GM12878 (cell line): Measurements from ENCODE around the gene SLC25A30. TPM values are rescaled to one million over a fixed set of nuclear protein-coding genes. Genes with fewer than 3 reads are reported as not detected.
A peak's percentile ranks its signal among the peaks of the same experiment; 100 is the strongest.

Experiments
- ATAC-seq: fragments of 200-7000 bp; cut with Tn5 transposase; 3 replicates; pipeline ENCODE4 v1.9.1; 2020; ENCODE audit warnings: mild to moderate bottlenecking, moderate library complexity
- BruUV-seq: library from RNA; stranded (reverse); fragments of 400-500 nt; replicated peaks from 2 replicates; lab custom pipeline; 2021; lab: Mats Ljungman, UMichigan
- CTCF ChIA-PET: fragments of 300-600 bp; sonication (Branson Sonifier 250); formaldehyde crosslinking; extraction: SDS; loops from one replicate; lab custom pipeline; 2021; ENCODE audit warnings: inconsistent platforms; lab: Yijun Ruan, JAX
- POLR2A ChIA-PET: fragments of 350-600 bp; formaldehyde crosslinking; extraction: SDS; loops from one replicate; lab custom pipeline; 2021; ENCODE audit warnings: inconsistent platforms; lab: Charles Lee
- RAD21 ChIA-PET: fragments of 300-600 bp; sonication (Branson Sonifier 250); formaldehyde crosslinking; loops from one replicate; lab custom pipeline; 2023; ENCODE audit warnings: antibody characterized with exemption; ENCODE audit not compliant: unreplicated experiment; lab: Charles Lee
- SMC1A ChIA-PET: fragments of 300-600 bp; sonication (Branson Sonifier 250); formaldehyde crosslinking; loops from one replicate; lab custom pipeline; 2023; ENCODE audit not compliant: unreplicated experiment, uncharacterized antibody; lab: Charles Lee
- DNase-seq: peaks from one replicate; pipeline ENCODE4 v3.0.0-alpha.2; 2011; ENCODE audit warnings: low read depth, low spot score
- FAIRE-seq: peaks from 3 replicates; lab custom pipeline; 2011; peaks lifted over from hg19 to GRCh38; lab: Jason Lieb, UNC
- H2AFZ ChIP-seq: 2 replicates; pipeline ENCODE4 v1.6.0; 2011; ENCODE audit warnings: low read depth, low read length, control low read depth; ENCODE audit not compliant: control insufficient read depth
- H3K27ac ChIP-seq: 2 replicates; pipeline ENCODE4 v1.5.1; 2011; ENCODE audit warnings: control low read depth; ENCODE audit not compliant: control insufficient read depth, insufficient read depth
- H3K27me3 ChIP-seq, 2 experiments: replicated peaks in 1 of 2; 2 replicates each; pipeline versions ENCODE4 v1.6.0 to v1.6.1; 2011; ENCODE audit warnings: low read length in 1 of 2; ENCODE audit not compliant: control insufficient read depth in 2 of 2, insufficient read depth in 2 of 2
- H3K36me3 ChIP-seq, 2 experiments: 2 replicates each; pipeline ENCODE4 v1.5.1; 2011; ENCODE audit warnings: low read length in 1 of 2; ENCODE audit not compliant: control insufficient read depth in 2 of 2, insufficient read depth in 2 of 2
- H3K4me1 ChIP-seq: 2 replicates; pipeline ENCODE4 v1.6.1; 2011; ENCODE audit warnings: mild to moderate bottlenecking, low read length, moderate library complexity, mixed read lengths; ENCODE audit not compliant: control insufficient read depth, insufficient read depth
- H3K4me2 ChIP-seq: 2 replicates; pipeline ENCODE4 v1.6.0; 2011; ENCODE audit warnings: control low read depth; ENCODE audit not compliant: control insufficient read depth, insufficient read depth
- H3K4me3 ChIP-seq: fragments of 200-600 bp; sonication (generic); 2 replicates; pipeline ENCODE4 v1.5.1; 2016
- H3K79me2 ChIP-seq: 2 replicates; pipeline ENCODE4 v1.6.0; 2011; ENCODE audit warnings: low read length; ENCODE audit not compliant: control insufficient read depth, insufficient read depth
- H3K9ac ChIP-seq: 2 replicates; pipeline ENCODE4 v1.8.0; 2011; ENCODE audit warnings: low read length, control low read depth, mixed read lengths; ENCODE audit not compliant: control insufficient read depth, insufficient read depth
- H3K9me3 ChIP-seq: replicated peaks from 3 replicates; pipeline ENCODE4 v1.5.1; 2011; ENCODE audit warnings: mild to moderate bottlenecking, low read length; ENCODE audit not compliant: control insufficient read depth, insufficient read depth
- H4K20me1 ChIP-seq: 2 replicates; pipeline ENCODE4 v1.6.0; 2011; ENCODE audit not compliant: control insufficient read depth, insufficient read depth
- CHD2 ChIP-seq: IDR thresholded peaks from 2 replicates; pipeline ENCODE4 v1.6.1; 2011; ENCODE audit warnings: low read depth, low read length, improper control_type of control experiment, borderline replicate concordance
- EED ChIP-seq: sonication (generic); IDR thresholded peaks from 2 replicates; pipeline ENCODE4 v1.6.1; 2016; ENCODE audit warnings: antibody characterized with exemption, low read depth
- FOXK2 ChIP-seq: fragments of 450-650 bp; IDR thresholded peaks from 2 replicates; pipeline ENCODE4 v1.6.1; 2017; ENCODE audit warnings: mild to moderate bottlenecking, moderate library complexity
- IKZF1 ChIP-seq: fragments of 450-650 bp; conservative IDR thresholded peaks from 2 replicates; pipeline ENCODE4 v1.6.1; 2017; ENCODE audit warnings: antibody characterized with exemption, mild to moderate bottlenecking
- JUNB ChIP-seq: IDR thresholded peaks from 2 replicates; pipeline ENCODE4 v1.6.1; 2016; ENCODE audit warnings: antibody characterized with exemption, mild to moderate bottlenecking
- POLR2AphosphoS5 ChIP-seq: IDR thresholded peaks from 2 replicates; pipeline ENCODE4 v1.6.1; 2011; ENCODE audit warnings: mild to moderate bottlenecking, low read length, inconsistent platforms
- RBBP5 ChIP-seq: fragments of 200-600 bp; sonication (generic); conservative IDR thresholded peaks from 2 replicates; pipeline ENCODE4 v1.6.1; 2016
- SKIL ChIP-seq: fragments of 450-650 bp; IDR thresholded peaks from 2 replicates; pipeline ENCODE4 v1.6.1; 2017; ENCODE audit warnings: mild to moderate bottlenecking, low read depth, inconsistent platforms; ENCODE audit not compliant: poor library complexity, severe bottlenecking
- SMARCA5 ChIP-seq: fragments of 450-650 bp; IDR thresholded peaks from 2 replicates; pipeline ENCODE4 v1.6.1; 2017; ENCODE audit warnings: mild to moderate bottlenecking
- ZBTB40 ChIP-seq: fragments of 450-650 bp; IDR thresholded peaks from 2 replicates; pipeline ENCODE4 v1.6.1; 2016; ENCODE audit warnings: mild to moderate bottlenecking, moderate library complexity, borderline replicate concordance
- WGBS: methylation state at CpG from one replicate; pipeline ENCODE4 v1.1.6; 2016; ENCODE audit warnings: low lambda C conversion rate; ENCODE audit not compliant: insufficient replicate concordance, insufficient coverage; ENCODE audit errors: missing lambda C conversion rate; 5-methylcytosine and 5-hydroxymethylcytosine counted together
- in situ Hi-C: fragments of 300-500 bp; cut with MboI; formaldehyde crosslinking; loops from 9 replicates; pipeline ENCODE4 v1.14.3; 2018; ENCODE audit warnings: mixed read lengths
- intact Hi-C: fragments of 100-400 bp; cut with micrococcal nuclease; formaldehyde crosslinking; loops from one replicate; pipeline ENCODE4 v1.14.2; 2022; ENCODE audit not compliant: unreplicated experiment
- polyA plus RNA-seq, 11 experiments: library from polyadenylated mRNA; depleted of rRNA in 4 of 11; unstranded in 6 of 11; stranded (reverse) in 5 of 11; fragments of >200 nt; fragmentation: Nextera tagmentation in 4 of 11; fragmentation: Illumina TruSeq in 1 of 11; extraction: Ambion mirVana in 4 of 11; extraction: Trizol in 1 of 11; gene quantifications; 1 replicate in 1 of 11; 2 replicates in 10 of 11; pipeline versions ENCODE4 v1.2.1 to v1.2.3, GENCODE V29; 2011 to 2016; ENCODE audit warnings: inconsistent platforms in 2 of 11, missing spikeins in 2 of 11, low read depth in 1 of 11
- total RNA-seq, 4 experiments: library from RNA; depleted of rRNA in 3 of 4; stranded (reverse); fragments of >200 nt in 3 of 4; fragmentation: Illumina TruSeq in 1 of 4; extraction: Trizol in 1 of 4; gene quantifications; 2 replicates each; pipeline versions ENCODE4 v1.2.1 to v1.2.3, GENCODE V29; 2013 to 2021
- TF ChIP-seq, protein P1 (sequence below): IDR thresholded peaks from 2 replicates; pipeline ENCODE4 v1.6.1; 2011; ENCODE audit warnings: low read depth, mild to moderate bottlenecking, low read length, moderate library complexity, borderline replicate concordance; ENCODE audit errors: extremely low read depth
- TF ChIP-seq, protein P2 (sequence below): fragments of 450-650 bp; IDR thresholded peaks from 2 replicates; pipeline ENCODE4 v1.6.1; 2017; ENCODE audit warnings: borderline replicate concordance
- TF ChIP-seq, protein P3 (sequence below), 3 experiments: IDR thresholded peaks in 2 of 3; conservative IDR thresholded peaks in 1 of 3; 2 replicates each; pipeline ENCODE4 v1.5.1; 2011; ENCODE audit warnings: low read depth in 3 of 3, low read length in 3 of 3, mild to moderate bottlenecking in 3 of 3, control low read depth in 2 of 3, moderate library complexity in 2 of 3, inconsistent platforms in 1 of 3, mixed read lengths in 1 of 3; ENCODE audit not compliant: control insufficient read depth in 2 of 3, insufficient read depth in 1 of 3; ENCODE audit errors: extremely low read depth in 1 of 3

SLC25A30 gene
- total and polyA plus RNA-seq, 10 of the 15 experiments (the other 5 are each of a cell fraction or from before 2014, with no cell fraction given) = 2.4 to 18.0 (median 8.9) TPM

DNA sequence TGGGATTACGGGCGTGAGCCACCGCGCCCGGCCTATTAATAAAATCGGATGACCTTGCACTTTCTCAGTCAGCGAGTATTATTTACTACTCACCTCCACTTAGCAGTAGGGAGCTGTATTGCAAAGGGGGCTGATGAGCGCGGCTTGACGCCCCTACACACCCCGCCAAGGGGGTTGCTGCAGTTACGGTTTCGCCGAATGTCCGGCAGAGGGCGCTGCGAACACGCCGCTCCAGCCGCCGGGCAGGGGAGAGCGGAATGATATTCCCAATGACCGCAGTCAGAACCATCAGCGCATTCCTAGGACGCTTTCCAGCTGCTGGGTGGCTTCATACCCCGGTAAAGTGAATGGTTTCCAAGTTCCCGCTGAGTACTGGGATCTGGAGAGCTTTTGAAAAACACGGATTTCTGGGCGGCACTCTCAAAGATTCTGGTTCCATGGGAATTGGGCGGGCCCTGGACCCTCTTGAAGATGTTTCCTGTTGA is 47.2 kb downstream of the SLC25A30 start:
- Histone ChIP-seq H3K27ac (no peak overlapping the region), H3K4me2 (no peak overlapping the region), H3K79me2 (no peaks in the 10 kb centered on the region), H2AFZ (no peak overlapping the region), H3K4me1 (peaks cover 8% of the 10 kb centered on the region), H3K9me3 (no peaks in the 10 kb centered on the region), H3K36me3 (no peaks in the 10 kb centered on the region), H3K27me3 (no peaks in the 10 kb centered on the region), H4K20me1 (no peaks in the 10 kb centered on the region), H3K9ac (no peak overlapping the region), H3K4me3 (no peak overlapping the region)
- RAD21 ChIA-PET = interaction anchor here (1.6 to 1.7 kb wide), 2 partner anchors 23 to 119 kb away, joined by 4 to 5 read pairs; no protein-coding TSS in a partner anchor
- WGBS = 32% methylated on average over 30 of the region's 30 CpGs
- intact Hi-C loops (loop anchor here (2.0 to 5.0 kb wide), 2 partner anchors 101 to 120 kb away; no protein-coding TSS in a partner anchor), in situ Hi-C loops (no loop called here)
- ATAC-seq (peak; percentile 61), DNase-seq (no peak), FAIRE-seq (no peak)
- SMC1A ChIA-PET = interaction anchor here (0.6 to 2.2 kb wide), 10 partner anchors 24 to 667 kb away, joined by 3 to 10 read pairs (median 3); no protein-coding TSS in a partner anchor
- CTCF ChIA-PET = interaction anchor here (0.6 to 6.9 kb wide), 42 partner anchors 14 to 324 kb away, joined by 3 to 70 read pairs (median 4); partner anchors contain the start of genes COG3, SLC25A30 and TPT1
- POLR2A ChIA-PET = interaction anchor here (0.5 to 0.8 kb wide), 2 partner anchors 47 to 121 kb away, joined by 3 to 4 read pairs; partner anchors contain the start of gene SLC25A30
- BruUV-seq = no TSS peak
- TF ChIP-seq SKIL (no peak), EED (peak; percentile 43; the same call in 1 of the 2 replicates), FOXK2 (no peak), JUNB (no peak), ZBTB40 (no peak), IKZF1 (peak; percentile 52; the same call in 1 of the 2 replicates), RBBP5 (no peak), SMARCA5 (0 out of 2 replicates have a peak, but pooled peaks have one; percentile 27), CHD2 (no peak), POLR2AphosphoS5 (no peak)
- TF ChIP-seq, protein P1, sequence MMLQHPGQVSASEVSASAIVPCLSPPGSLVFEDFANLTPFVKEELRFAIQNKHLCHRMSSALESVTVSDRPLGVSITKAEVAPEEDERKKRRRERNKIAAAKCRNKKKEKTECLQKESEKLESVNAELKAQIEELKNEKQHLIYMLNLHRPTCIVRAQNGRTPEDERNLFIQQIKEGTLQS = no peak
- TF ChIP-seq, protein P2, sequence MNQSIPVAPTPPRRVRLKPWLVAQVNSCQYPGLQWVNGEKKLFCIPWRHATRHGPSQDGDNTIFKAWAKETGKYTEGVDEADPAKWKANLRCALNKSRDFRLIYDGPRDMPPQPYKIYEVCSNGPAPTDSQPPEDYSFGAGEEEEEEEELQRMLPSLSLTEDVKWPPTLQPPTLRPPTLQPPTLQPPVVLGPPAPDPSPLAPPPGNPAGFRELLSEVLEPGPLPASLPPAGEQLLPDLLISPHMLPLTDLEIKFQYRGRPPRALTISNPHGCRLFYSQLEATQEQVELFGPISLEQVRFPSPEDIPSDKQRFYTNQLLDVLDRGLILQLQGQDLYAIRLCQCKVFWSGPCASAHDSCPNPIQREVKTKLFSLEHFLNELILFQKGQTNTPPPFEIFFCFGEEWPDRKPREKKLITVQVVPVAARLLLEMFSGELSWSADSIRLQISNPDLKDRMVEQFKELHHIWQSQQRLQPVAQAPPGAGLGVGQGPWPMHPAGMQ = no peak
- TF ChIP-seq, protein P3, sequence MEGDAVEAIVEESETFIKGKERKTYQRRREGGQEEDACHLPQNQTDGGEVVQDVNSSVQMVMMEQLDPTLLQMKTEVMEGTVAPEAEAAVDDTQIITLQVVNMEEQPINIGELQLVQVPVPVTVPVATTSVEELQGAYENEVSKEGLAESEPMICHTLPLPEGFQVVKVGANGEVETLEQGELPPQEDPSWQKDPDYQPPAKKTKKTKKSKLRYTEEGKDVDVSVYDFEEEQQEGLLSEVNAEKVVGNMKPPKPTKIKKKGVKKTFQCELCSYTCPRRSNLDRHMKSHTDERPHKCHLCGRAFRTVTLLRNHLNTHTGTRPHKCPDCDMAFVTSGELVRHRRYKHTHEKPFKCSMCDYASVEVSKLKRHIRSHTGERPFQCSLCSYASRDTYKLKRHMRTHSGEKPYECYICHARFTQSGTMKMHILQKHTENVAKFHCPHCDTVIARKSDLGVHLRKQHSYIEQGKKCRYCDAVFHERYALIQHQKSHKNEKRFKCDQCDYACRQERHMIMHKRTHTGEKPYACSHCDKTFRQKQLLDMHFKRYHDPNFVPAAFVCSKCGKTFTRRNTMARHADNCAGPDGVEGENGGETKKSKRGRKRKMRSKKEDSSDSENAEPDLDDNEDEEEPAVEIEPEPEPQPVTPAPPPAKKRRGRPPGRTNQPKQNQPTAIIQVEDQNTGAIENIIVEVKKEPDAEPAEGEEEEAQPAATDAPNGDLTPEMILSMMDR (IDR thresholded peaks at IDR 0.05 in 2 of 3, conservative IDR thresholded peaks at IDR 0.05 in 1 of 3; ENCODE audit: control insufficient read depth in 2 of 3, extremely low read depth in 1 of 3, insufficient read depth in 1 of 3, low read depth in 3 of 3, low read length in 3 of 3) = peak; percentile 81 to 91 (median 90)
